ENCODE data around the gene PRR20A. TPM values are rescaled to one million over a fixed set of nuclear protein-coding genes. Genes with fewer than 3 reads are reported as not detected.
"Not testable (repeated sequence)": the region's sequence is repeated elsewhere in the genome, so short reads cannot be mapped to it uniquely, and the experiment has no call there.

PRR20A gene
- not detected for total RNA-seq

DNA sequence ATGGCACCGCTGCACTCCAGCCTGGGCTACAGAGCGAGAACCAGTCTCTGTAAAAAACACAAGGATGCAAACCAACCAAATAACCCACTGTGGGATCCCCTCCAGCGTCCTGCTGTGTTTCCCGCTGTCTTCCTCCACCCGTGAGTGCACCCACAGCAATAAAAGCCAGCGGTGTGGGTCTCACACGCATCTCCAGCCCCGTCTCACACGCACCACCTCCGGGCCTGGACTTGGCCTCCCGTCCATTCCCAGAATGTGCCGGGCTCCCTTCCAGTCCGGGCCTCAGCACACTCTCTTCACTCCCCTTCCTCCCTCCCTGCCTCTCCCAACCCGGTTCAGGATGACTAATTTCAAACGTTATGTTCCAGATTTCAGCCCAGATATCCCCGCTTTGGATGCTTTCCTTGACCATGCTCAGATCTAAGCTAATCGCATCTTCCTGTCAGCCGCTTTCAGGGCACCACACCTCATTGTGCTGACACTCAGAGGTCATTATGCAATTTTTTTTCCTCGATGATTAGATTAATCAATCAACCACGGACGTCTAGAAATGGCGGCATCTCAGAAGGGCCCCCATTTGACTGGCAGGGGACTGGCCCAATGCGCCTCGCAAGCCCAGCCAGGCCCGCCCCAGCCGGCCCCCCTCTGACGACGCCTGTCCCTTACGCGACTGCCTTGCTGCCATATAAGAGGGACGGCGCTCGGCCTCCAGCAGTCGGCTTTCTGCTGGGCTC is at the start of gene PRR20A:
TSS of gene PRR20A (plus strand) at position 684 of the 734 bp plus-strand sequence. CDS start 387 bp downstream, outside the sequence.
- DNase-seq = not testable (repeated sequence)

DNA sequence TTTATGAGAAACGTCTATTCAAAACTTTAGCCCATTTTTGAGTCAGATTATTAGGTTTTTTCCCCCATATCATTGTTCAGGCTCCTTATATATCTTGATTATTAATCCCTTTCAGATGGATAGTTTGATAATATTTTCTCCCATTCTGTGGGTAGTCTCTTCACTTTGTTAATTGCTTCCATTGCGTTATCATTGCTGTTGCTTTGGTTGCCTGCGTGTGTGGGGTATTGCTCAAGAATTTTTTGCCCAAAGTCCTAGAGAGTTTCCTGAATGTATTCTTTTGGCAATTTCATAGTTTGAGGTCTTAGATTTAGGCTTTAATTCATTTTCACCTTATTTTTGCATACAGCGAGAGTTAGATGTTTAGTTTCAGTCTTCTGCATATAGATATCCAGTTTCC is 25.8 kb upstream of the PRR20A start:
- no peak for DNase-seq

DNA sequence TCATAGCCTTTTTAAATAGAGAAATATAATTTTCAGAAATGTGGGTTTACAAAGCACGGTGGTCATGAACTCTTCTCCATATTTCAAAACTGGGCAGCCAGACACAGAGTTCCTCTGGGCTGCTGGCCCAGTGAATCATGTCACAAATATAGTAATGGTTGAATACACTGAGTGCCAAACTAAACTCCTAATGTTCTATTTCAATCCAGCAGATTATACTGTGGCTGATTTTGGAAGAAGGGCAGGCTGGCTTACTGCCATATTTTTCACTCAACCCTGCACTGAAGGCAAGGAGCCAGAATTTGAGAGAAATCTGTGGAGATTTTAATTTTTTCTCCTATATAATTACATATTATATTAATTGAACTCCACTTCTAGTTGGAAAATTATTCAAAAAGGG is 17.0 kb upstream of the PRR20A start:
- DNase-seq = peak; percentile 73

DNA sequence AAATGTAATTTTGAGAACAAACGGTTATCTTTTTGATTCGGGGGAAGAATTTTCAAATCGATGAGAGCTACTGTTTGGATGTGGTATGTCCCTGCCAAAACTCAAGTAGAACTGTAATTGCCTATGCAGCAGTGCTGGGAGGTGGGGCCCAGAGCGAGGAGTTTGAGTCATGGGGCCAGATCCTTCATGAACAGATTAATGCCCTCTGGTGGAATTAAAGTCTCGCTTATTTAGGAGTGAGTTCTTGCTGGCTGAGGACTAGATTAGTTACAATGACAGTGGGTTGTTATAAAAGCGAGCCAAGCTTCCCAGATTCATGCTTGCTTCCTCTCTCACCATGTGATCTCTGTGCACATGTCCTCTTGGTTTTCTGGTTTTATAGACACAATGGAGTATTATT is 11.8 kb upstream of the PRR20A start:
- DNase-seq = no peak

DNA sequence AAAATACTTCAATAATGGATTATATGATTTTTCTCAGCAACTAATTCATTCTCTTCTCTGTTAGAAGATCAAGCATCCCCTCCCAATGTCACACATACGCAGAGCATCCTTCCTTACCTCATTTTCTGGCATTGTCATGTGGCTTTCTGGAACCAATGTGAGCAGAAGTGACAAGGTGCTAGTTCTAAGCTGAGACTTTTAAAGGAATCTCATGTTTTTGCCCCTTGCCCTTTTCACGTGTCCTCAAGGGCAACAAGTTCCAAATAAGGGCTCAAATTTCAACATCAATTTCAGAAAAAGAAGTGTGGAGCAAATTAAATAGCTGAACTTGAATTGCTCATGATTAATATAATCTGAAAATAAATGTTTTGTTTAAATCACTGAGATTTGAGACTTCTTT is 4.6 kb upstream of the PRR20A start:
- DNase-seq = no peak

DNA sequence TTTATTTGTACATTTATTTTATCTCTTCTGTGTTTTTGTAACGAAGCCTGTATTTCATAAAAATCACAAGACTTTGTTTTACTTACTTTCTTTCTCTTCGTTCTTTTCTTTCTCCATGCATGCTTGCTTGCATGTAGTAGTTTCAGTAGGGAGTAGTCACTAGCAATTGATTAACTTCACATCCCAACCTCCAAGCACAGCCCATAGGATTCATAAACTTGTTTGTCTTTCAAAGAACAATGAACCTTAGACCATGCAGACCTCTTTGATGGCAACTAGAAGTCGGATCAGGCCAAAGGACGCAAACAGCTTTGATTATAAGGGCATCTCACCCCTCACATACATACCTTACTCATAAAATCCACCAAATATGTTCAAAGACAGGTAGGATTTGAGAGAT is 3.1 kb upstream of the PRR20A start:
- no peak for DNase-seq

DNA sequence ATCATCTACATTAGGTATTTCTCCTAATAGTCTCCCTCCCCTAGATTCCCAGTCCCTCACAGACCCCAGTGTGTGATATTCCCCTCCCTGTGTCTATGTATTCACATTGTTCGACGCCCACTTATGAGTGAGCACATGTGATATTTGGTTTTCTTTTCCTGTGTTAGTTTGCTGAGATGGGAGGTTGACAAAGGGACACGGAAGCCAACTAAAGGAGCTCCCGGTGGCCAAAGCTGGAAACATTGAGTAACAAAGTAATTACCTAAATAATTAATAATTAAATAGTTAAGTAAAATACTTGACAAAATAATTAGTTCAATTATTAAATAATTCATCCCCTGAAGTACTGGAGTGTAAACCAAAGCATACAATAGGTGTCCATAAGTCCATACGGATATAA is 1.7 kb upstream of the PRR20A start:
- DNase-seq = no peak

DNA sequence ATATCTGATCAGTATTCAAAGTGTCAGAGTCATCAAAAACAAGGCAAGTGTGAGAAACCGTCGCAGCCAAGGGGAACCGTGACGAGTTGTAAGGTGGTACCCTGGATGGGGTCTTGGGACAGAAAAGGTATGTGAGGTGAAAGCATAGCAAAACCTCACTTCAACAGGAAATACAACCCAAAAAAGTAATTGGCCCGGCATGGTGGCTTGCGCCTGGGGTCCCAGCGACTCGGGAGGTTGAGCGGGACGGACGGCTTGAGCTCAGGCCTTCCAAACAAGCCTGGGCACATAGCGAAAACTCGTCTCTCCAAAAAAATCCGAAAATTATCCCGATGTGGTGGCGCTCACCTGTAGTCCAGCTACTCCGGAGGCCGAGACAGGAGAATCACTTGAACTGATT is 937 bp upstream of the PRR20A start:
- not testable (repeated sequence) for DNase-seq

DNA sequence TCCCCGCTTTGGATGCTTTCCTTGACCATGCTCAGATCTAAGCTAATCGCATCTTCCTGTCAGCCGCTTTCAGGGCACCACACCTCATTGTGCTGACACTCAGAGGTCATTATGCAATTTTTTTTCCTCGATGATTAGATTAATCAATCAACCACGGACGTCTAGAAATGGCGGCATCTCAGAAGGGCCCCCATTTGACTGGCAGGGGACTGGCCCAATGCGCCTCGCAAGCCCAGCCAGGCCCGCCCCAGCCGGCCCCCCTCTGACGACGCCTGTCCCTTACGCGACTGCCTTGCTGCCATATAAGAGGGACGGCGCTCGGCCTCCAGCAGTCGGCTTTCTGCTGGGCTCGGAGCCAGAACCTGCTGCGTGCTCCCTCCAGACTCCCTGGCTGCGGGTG is 6.5 kb downstream of the PRR20A start, which contains the start of gene PRR20B:
TSS of gene PRR20B (plus strand) at position 301 of the 400 bp plus-strand sequence. CDS start 387 bp downstream, outside the sequence.
- not testable (repeated sequence) for DNase-seq

DNA sequence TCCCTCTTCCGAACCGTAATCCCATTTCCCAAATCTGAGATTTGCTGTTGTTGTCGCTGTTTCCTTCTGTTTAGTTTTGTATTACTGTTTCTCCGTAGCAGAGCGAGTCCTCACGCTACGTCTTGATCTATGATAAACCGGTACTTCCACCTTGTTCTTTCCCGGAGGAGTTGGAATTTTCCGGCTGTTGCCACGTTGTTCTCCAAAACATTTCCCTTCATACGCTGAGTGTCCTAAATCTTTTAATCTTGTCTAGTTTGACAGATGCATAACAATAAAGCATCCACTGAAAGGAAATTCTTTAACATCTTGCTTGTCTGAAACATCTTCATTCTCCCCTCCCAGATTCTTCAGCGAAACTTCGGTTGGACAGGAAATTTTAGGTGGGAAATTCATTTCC is 7.4 kb downstream of the PRR20A start:
- DNase-seq = not testable (repeated sequence)

DNA sequence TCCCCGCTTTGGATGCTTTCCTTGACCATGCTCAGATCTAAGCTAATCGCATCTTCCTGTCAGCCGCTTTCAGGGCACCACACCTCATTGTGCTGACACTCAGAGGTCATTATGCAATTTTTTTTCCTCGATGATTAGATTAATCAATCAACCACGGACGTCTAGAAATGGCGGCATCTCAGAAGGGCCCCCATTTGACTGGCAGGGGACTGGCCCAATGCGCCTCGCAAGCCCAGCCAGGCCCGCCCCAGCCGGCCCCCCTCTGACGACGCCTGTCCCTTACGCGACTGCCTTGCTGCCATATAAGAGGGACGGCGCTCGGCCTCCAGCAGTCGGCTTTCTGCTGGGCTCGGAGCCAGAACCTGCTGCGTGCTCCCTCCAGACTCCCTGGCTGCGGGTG is 13.0 kb downstream of the PRR20A start, which contains the start of gene PRR20C:
TSS of gene PRR20C (plus strand) at position 301 of the 400 bp plus-strand sequence. CDS start 387 bp downstream, outside the sequence.
- DNase-seq = not testable (repeated sequence)

DNA sequence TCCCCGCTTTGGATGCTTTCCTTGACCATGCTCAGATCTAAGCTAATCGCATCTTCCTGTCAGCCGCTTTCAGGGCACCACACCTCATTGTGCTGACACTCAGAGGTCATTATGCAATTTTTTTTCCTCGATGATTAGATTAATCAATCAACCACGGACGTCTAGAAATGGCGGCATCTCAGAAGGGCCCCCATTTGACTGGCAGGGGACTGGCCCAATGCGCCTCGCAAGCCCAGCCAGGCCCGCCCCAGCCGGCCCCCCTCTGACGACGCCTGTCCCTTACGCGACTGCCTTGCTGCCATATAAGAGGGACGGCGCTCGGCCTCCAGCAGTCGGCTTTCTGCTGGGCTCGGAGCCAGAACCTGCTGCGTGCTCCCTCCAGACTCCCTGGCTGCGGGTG is 19.6 kb downstream of the PRR20A start, which contains the start of gene PRR20D:
TSS of gene PRR20D (plus strand) at position 301 of the 400 bp plus-strand sequence. CDS start 387 bp downstream, outside the sequence.
- not testable (repeated sequence) for DNase-seq

DNA sequence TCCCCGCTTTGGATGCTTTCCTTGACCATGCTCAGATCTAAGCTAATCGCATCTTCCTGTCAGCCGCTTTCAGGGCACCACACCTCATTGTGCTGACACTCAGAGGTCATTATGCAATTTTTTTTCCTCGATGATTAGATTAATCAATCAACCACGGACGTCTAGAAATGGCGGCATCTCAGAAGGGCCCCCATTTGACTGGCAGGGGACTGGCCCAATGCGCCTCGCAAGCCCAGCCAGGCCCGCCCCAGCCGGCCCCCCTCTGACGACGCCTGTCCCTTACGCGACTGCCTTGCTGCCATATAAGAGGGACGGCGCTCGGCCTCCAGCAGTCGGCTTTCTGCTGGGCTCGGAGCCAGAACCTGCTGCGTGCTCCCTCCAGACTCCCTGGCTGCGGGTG is 26.2 kb downstream of the PRR20A start, which contains the start of gene PRR20E:
TSS of gene PRR20E (plus strand) at position 301 of the 400 bp plus-strand sequence. CDS start 387 bp downstream, outside the sequence.
- DNase-seq = not testable (repeated sequence)

DNA sequence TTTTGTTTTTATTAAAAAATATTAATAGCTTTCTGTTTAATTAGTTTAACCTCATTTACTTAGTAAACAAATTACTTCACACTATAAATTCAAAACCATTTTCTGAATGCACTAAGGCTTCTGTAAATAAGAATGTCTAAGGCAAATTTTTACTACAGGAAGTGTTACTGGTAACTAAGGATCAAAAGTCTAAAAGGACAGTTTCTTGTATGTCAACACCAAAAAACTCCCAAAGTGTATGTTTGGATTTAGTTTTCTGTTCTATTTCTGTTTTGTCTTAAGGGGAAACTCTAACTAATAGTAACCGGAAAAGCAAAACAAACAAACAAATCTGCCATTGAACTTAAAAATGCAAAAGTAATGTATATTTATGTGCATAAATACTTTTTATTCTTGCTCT is 50.9 kb downstream of the PRR20A start:
- DNase-seq = no peak

Small RNA genes lying within 50 kb of the gene (small RNA-seq; reads per million reads assigned to genes)
- not detected for gene PRR20FP (ENCODE audit: low replicate concordance)

Other genes with a start within 250 kb of the PRR20A start
- gene PRR20B, start 6.6 kb downstream of the PRR20A start, total RNA-seq = not detected
- gene PRR20C, start 13.1 kb downstream of the PRR20A start, total RNA-seq = not detected
- not detected for gene PRR20D, start 19.7 kb downstream of the PRR20A start, total RNA-seq
- not detected for gene PRR20E, start 26.3 kb downstream of the PRR20A start, total RNA-seq

Measured in tongue (tissue), 3 donors.